Liver (tissue), 9 donors: ENCODE data around the gene GLI3. TPM values are rescaled to one million over a fixed set of nuclear protein-coding genes. Genes with fewer than 3 reads are reported as not detected.

Experiments used
- DNase-seq: peaks from one replicate; pipeline ENCODE4 v3.0.0-alpha.2; 2017; ENCODE audit warnings: low spot score
- H3K27ac ChIP-seq, 2 donors: one replicate each; pipeline ENCODE4 v1.7.0; 2013; ENCODE audit warnings: inconsistent platforms in 2 of 2, low read length in 2 of 2, control low read depth in 1 of 2, low read depth in 1 of 2, mild to moderate bottlenecking in 1 of 2
- H3K27me3 ChIP-seq, 4 donors: one replicate each; pipeline versions ENCODE4 v1.6.1 to v1.7.0; 2013; ENCODE audit warnings: low read length in 3 of 4, inconsistent platforms in 1 of 4, mild to moderate bottlenecking in 1 of 4, moderate library complexity in 1 of 4; ENCODE audit not compliant: control insufficient read depth in 4 of 4, insufficient read depth in 4 of 4
- H3K36me3 ChIP-seq, 4 donors: one replicate each; pipeline versions ENCODE4 v1.6.1 to v1.7.0; 2013; ENCODE audit warnings: low read length in 3 of 4, mild to moderate bottlenecking in 3 of 4, low read depth in 1 of 4, moderate library complexity in 1 of 4; ENCODE audit not compliant: control insufficient read depth in 4 of 4, insufficient read depth in 3 of 4
- H3K4me1 ChIP-seq, 4 donors: one replicate each; pipeline versions ENCODE4 v1.6.1 to v1.7.0; 2013; ENCODE audit warnings: low read length in 3 of 4, mild to moderate bottlenecking in 3 of 4, moderate library complexity in 1 of 4; ENCODE audit not compliant: control insufficient read depth in 4 of 4, insufficient read depth in 4 of 4
- H3K4me3 ChIP-seq, 3 donors: one replicate each; pipeline versions ENCODE4 v1.6.1 to v1.7.0; 2013; ENCODE audit warnings: low read length in 3 of 3, control low read depth in 1 of 3, low read depth in 1 of 3, mild to moderate bottlenecking in 1 of 3
- H3K9ac ChIP-seq, 2 donors: one replicate each; pipeline ENCODE4 v1.7.0; 2013; ENCODE audit warnings: low read length in 2 of 2, mild to moderate bottlenecking in 2 of 2, moderate library complexity in 2 of 2, control low read depth in 1 of 2, low read depth in 1 of 2
- H3K9me3 ChIP-seq, 4 donors: one replicate each; pipeline versions ENCODE4 v1.6.1 to v1.7.0; 2013; ENCODE audit warnings: low read length in 3 of 4; ENCODE audit not compliant: control insufficient read depth in 4 of 4
- EGR1 ChIP-seq, 2 donors: IDR thresholded peaks; 2 replicates each; pipeline ENCODE4 v1.6.1; 2016 to 2018; ENCODE audit warnings: antibody characterized with exemption in 2 of 2, low read depth in 2 of 2
- GABPA ChIP-seq, 2 donors: IDR thresholded peaks in 1 of 2; conservative IDR thresholded peaks in 1 of 2; 2 replicates each; pipeline ENCODE4 v1.6.1; 2016; ENCODE audit warnings: antibody characterized with exemption in 2 of 2, mild to moderate bottlenecking in 1 of 2, moderate library complexity in 1 of 2
- HNF4A ChIP-seq, 2 donors: conservative IDR thresholded peaks; 2 replicates each; pipeline ENCODE4 v1.6.1; 2016; ENCODE audit warnings: antibody characterized with exemption in 2 of 2, mild to moderate bottlenecking in 2 of 2
- HNF4G ChIP-seq: IDR thresholded peaks from 2 replicates; pipeline ENCODE4 v1.6.1; 2016; ENCODE audit warnings: antibody characterized with exemption
- JUND ChIP-seq, 2 donors: IDR thresholded peaks; 2 replicates each; pipeline ENCODE4 v1.6.1; 2016; ENCODE audit warnings: antibody characterized with exemption in 2 of 2
- NR2F2 ChIP-seq: IDR thresholded peaks from 2 replicates; pipeline ENCODE4 v1.6.1; 2016; ENCODE audit warnings: antibody characterized with exemption
- RAD21 ChIP-seq, 2 donors: IDR thresholded peaks; 2 replicates each; pipeline ENCODE4 v1.6.1; 2016; ENCODE audit warnings: antibody characterized with exemption in 2 of 2, mild to moderate bottlenecking in 2 of 2
- RXRA ChIP-seq, 2 donors: IDR thresholded peaks; 2 replicates each; pipeline ENCODE4 v1.6.1; 2017 to 2018; ENCODE audit warnings: antibody characterized with exemption in 2 of 2, mild to moderate bottlenecking in 1 of 2
- SP1 ChIP-seq: IDR thresholded peaks from 2 replicates; pipeline ENCODE4 v1.6.1; 2018; ENCODE audit warnings: antibody characterized with exemption, mild to moderate bottlenecking
- TAF1 ChIP-seq: conservative IDR thresholded peaks from 2 replicates; pipeline ENCODE4 v1.6.1; 2016; ENCODE audit warnings: antibody characterized with exemption, mild to moderate bottlenecking
- YY1 ChIP-seq: IDR thresholded peaks from 2 replicates; pipeline ENCODE4 v1.6.1; 2016; ENCODE audit warnings: antibody characterized with exemption, mild to moderate bottlenecking
- WGBS: extraction: QIAGEN DNeasy Blood & Tissue Kit; methylation state at CpG from one replicate; pipeline ENCODE4 v1.1.7; 2013; 5-methylcytosine and 5-hydroxymethylcytosine counted together
- polyA plus RNA-seq, 2 donors: library from polyadenylated mRNA; stranded (reverse) in 1 of 2; unstranded in 1 of 2; fragments of 200-250 nt in 1 of 2; fragments of >200 nt in 1 of 2; fragmentation: Nextera tagmentation in 1 of 2; extraction: Ambion mirVana in 1 of 2; gene quantifications; one replicate each; pipeline versions ENCODE4 v1.2.1 to v1.2.3, GENCODE V29; 2013 to 2015
- total RNA-seq, 2 donors: library from RNA; depleted of rRNA; stranded (reverse); fragments of >200 nt; gene quantifications; one replicate each; pipeline ENCODE4 v1.2.3, GENCODE V29; 2014
- TF ChIP-seq, protein P1 (sequence below): IDR thresholded peaks from 2 replicates; pipeline ENCODE4 v1.6.1; 2016; ENCODE audit warnings: antibody characterized with exemption
- TF ChIP-seq, protein P2 (sequence below): IDR thresholded peaks from 2 replicates; pipeline ENCODE4 v1.6.1; 2016; ENCODE audit warnings: antibody characterized with exemption
- TF ChIP-seq, protein P3 (sequence below): IDR thresholded peaks from 2 replicates; pipeline ENCODE4 v1.6.1; 2016; ENCODE audit warnings: antibody characterized with exemption, mild to moderate bottlenecking
- TF ChIP-seq, protein P4 (sequence below): fragments of 150-350 bp; IDR thresholded peaks from 2 replicates; pipeline ENCODE4 v1.5.1; 2017; ENCODE audit warnings: improper control_type of control experiment, low read depth, low read length; ENCODE audit not compliant: missing input control
- donor health status: healthy.
- donor health status: healthy.
- donor health status: healthy.
- donor health status: healthy.
- donor health status: healthy.

Gene GLI3
- total and polyA plus RNA-seq, 4 donors, result 0.09 to 0.42 (median 0.26) TPM

DNA sequence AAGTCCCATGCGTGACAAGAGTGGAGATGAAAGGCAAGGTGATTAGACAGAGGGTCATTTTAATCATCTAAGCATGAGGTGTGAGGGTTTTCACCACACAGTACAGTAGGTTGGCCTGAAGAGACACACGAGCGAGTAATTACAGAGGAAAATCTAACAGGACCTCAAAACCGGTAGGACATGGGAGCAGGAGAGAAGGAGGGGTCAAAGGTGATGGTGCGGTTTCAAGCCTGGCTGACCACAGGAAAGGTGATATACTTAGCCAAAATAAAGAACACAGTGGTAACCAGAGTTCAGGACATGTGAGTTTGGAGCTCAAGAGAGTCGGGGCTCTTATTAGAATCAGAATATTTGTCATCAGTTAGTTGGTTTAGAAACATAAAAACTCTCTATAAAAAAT lies 20.0 kb downstream of the GLI3 start:
- H3K4me3 ChIP-seq, result no peak overlapping the region
- no peaks in the 10 kb centered on the region for H3K4me1 ChIP-seq
- TF ChIP-seq NR2F2 (no peak), JUND (IDR thresholded peaks at IDR 0.05) (no peak), HNF4A (conservative IDR thresholded peaks at IDR 0.05) (no peak)
- TF ChIP-seq, protein P1, sequence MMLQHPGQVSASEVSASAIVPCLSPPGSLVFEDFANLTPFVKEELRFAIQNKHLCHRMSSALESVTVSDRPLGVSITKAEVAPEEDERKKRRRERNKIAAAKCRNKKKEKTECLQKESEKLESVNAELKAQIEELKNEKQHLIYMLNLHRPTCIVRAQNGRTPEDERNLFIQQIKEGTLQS, result no peak
- TF ChIP-seq, protein P2, sequence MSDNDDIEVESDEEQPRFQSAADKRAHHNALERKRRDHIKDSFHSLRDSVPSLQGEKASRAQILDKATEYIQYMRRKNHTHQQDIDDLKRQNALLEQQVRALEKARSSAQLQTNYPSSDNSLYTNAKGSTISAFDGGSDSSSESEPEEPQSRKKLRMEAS, result no peak
- H3K9me3 ChIP-seq, result no peaks in the 10 kb centered on the region
- DNase-seq, result no peak
- no peak overlapping the region for H3K9ac ChIP-seq
- H3K36me3 ChIP-seq, result no peaks in the 10 kb centered on the region
- H3K27ac ChIP-seq, result no peak overlapping the region
- WGBS, result 67% methylated on average over 6 of the region's 6 CpGs
- peaks cover 0 to 7% (median 0%) of the 10 kb centered on the region in 4 donors for H3K27me3 ChIP-seq

DNA sequence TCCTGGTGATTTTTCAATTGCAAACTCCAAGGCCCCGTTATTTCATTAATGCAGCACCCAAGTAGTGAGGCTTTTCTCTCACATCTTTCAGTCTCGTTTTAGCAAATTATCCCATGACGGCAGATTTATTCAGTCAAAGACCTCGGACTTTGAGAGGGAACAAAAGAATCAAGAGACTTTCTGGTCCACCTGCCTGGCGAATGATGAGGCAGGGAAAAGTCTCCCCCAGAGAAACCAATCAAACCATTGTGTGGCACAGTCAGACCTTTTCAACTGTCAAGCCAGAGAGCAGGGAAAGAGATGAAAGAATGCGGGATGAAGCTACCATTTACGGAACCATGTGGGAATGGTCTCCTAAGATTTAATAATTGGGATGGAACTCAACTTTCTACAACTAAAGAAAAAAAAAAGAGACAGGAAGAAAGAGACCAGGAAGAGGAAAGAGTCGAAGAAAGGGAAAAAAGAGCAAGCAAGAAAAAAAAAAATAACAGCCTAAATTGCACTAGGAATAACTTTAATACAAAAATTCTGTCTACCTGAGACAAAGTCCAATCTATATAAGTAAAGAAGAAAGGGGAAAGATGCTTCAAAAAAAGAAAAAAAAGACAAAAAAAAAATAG lies 22.8 kb downstream of the GLI3 start:
- no peak for DNase-seq
- no peaks in the 10 kb centered on the region for H3K4me1 ChIP-seq
- no peaks in the 10 kb centered on the region for H3K9me3 ChIP-seq
- WGBS, result 71% methylated on average over 8 of the region's 8 CpGs
- H3K36me3 ChIP-seq, result no peaks in the 10 kb centered on the region
- TF ChIP-seq, protein P3, sequence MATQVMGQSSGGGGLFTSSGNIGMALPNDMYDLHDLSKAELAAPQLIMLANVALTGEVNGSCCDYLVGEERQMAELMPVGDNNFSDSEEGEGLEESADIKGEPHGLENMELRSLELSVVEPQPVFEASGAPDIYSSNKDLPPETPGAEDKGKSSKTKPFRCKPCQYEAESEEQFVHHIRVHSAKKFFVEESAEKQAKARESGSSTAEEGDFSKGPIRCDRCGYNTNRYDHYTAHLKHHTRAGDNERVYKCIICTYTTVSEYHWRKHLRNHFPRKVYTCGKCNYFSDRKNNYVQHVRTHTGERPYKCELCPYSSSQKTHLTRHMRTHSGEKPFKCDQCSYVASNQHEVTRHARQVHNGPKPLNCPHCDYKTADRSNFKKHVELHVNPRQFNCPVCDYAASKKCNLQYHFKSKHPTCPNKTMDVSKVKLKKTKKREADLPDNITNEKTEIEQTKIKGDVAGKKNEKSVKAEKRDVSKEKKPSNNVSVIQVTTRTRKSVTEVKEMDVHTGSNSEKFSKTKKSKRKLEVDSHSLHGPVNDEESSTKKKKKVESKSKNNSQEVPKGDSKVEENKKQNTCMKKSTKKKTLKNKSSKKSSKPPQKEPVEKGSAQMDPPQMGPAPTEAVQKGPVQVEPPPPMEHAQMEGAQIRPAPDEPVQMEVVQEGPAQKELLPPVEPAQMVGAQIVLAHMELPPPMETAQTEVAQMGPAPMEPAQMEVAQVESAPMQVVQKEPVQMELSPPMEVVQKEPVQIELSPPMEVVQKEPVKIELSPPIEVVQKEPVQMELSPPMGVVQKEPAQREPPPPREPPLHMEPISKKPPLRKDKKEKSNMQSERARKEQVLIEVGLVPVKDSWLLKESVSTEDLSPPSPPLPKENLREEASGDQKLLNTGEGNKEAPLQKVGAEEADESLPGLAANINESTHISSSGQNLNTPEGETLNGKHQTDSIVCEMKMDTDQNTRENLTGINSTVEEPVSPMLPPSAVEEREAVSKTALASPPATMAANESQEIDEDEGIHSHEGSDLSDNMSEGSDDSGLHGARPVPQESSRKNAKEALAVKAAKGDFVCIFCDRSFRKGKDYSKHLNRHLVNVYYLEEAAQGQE, result no peak
- no peak for TF ChIP-seq HNF4G
- TF ChIP-seq TAF1, result no peak
- no peak for TF ChIP-seq SP1
- TF ChIP-seq HNF4A (conservative IDR thresholded peaks at IDR 0.05), result no peak
- TF ChIP-seq, protein P2, result no peak
- no peak for TF ChIP-seq GABPA (IDR thresholded peaks at IDR 0.05 in 1 of 2, conservative IDR thresholded peaks at IDR 0.05 in 1 of 2)
- no peak for TF ChIP-seq EGR1 (IDR thresholded peaks at IDR 0.05; ENCODE audit: low read depth in 2 of 2)
- no peak for TF ChIP-seq RXRA (IDR thresholded peaks at IDR 0.05)
- no peak for TF ChIP-seq YY1
- TF ChIP-seq JUND (IDR thresholded peaks at IDR 0.05), result no peak
- no peak for TF ChIP-seq RAD21 (IDR thresholded peaks at IDR 0.05)
- H3K4me3 ChIP-seq, result no peak overlapping the region
- H3K9ac ChIP-seq, result no peak overlapping the region
- peaks cover 0 to 7% (median 0%) of the 10 kb centered on the region in 4 donors for H3K27me3 ChIP-seq
- no peak overlapping the region for H3K27ac ChIP-seq

DNA sequence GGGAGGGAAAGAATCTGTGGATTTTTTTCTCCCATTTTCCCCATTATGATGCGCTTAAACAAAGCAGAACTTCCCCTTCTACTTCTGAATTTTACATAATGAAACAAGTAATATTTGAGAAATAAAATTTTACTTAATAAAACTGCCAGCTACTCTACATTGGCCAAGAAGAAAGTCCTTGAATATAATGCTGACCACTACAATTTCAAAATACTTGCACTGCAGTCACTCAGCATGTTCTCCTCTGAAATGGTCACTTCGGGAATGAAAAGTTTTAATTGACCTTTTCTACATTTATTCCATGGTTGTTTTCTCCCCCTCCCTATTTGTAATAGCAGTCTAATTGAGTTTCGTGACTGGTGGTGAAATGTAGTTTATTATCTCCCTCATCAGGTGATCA lies 23.9 kb downstream of the GLI3 start:
- Histone ChIP-seq H3K36me3 (no peaks in the 10 kb centered on the region), H3K4me1 (no peaks in the 10 kb centered on the region), H3K4me3 (no peak overlapping the region), H3K27ac (no peak overlapping the region), H3K9me3 (no peaks in the 10 kb centered on the region), H3K9ac (no peak overlapping the region), H3K27me3 (peaks cover 0 to 7% (median 0%) of the 10 kb centered on the region in 4 donors)
- WGBS, result 75% methylated on average over 3 of the region's 3 CpGs
- no peak for DNase-seq
- TF ChIP-seq, protein P2, result no peak
- TF ChIP-seq YY1, result no peak
- TF ChIP-seq HNF4A (conservative IDR thresholded peaks at IDR 0.05), result no peak
- TF ChIP-seq JUND (IDR thresholded peaks at IDR 0.05), result no peak
- no peak for TF ChIP-seq RXRA (IDR thresholded peaks at IDR 0.05)
- TF ChIP-seq NR2F2, result no peak
- TF ChIP-seq, protein P3, result no peak
- no peak for TF ChIP-seq HNF4G
- no peak for TF ChIP-seq TAF1
- TF ChIP-seq, protein P4, sequence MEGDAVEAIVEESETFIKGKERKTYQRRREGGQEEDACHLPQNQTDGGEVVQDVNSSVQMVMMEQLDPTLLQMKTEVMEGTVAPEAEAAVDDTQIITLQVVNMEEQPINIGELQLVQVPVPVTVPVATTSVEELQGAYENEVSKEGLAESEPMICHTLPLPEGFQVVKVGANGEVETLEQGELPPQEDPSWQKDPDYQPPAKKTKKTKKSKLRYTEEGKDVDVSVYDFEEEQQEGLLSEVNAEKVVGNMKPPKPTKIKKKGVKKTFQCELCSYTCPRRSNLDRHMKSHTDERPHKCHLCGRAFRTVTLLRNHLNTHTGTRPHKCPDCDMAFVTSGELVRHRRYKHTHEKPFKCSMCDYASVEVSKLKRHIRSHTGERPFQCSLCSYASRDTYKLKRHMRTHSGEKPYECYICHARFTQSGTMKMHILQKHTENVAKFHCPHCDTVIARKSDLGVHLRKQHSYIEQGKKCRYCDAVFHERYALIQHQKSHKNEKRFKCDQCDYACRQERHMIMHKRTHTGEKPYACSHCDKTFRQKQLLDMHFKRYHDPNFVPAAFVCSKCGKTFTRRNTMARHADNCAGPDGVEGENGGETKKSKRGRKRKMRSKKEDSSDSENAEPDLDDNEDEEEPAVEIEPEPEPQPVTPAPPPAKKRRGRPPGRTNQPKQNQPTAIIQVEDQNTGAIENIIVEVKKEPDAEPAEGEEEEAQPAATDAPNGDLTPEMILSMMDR, result no peak
- TF ChIP-seq, protein P1, result no peak
- TF ChIP-seq RAD21 (IDR thresholded peaks at IDR 0.05), result no peak
- no peak for TF ChIP-seq GABPA (IDR thresholded peaks at IDR 0.05 in 1 of 2, conservative IDR thresholded peaks at IDR 0.05 in 1 of 2)
